ENCODE measurements around the gene TRIP11. TPM values are rescaled to one million over a fixed set of nuclear protein-coding genes. Genes with fewer than 3 reads are reported as not detected.
A peak's percentile ranks its signal among the peaks of the same experiment; 100 is the strongest.

The TRIP11 gene
- total and polyA plus RNA-seq, 10 donors: 3.0 to 75.7 (median 44.5) TPM

DNA sequence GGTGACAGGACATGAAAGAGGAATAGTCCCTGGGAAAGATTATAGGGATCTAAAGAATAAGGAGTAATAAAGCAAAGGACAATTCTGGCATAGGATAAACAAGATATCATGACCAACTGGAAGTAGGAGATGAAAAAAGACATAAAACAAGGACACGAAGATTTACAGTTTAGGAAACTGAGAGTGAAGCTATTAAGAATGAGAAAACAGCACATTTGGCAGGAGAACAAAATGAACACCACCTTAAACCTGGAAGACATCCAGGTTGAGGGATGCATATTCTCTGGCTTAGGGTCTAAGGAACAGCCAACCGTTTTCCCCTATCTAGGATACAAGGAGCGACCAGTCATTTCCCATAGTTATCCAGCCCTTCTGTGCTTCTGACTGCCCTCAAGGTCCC lies 1.9 kb downstream of the TRIP11 start:
- peaks cover 26 to 77% (median 45%) of the 10 kb centered on the region in 6 donors for H3K4me1 ChIP-seq
- H3K27ac ChIP-seq: peak overlapping the region in 3 of 8 donors; percentile 10 to 98 (median 96)
- no peak for DNase-seq
- 55 to 67% (median 57%) methylated on average over 3 of the region's 3 CpGs for WGBS, 5 donors
- no peaks in the 10 kb centered on the region for H3K9me3 ChIP-seq
- TF ChIP-seq POLR2A (IDR thresholded peaks at IDR 0.05) (no peak), POLR2AphosphoS5 (IDR thresholded peaks at IDR 0.05) (no peak), CTCF (IDR thresholded peaks at IDR 0.05 in 8 of 11, conservative IDR thresholded peaks at IDR 0.05 in 3 of 11) (no peak)
- intact Hi-C loops (cut with DNase I; ENCODE audit: low total_unique reads): loop anchor here (5.0 kb wide), 1 partner anchor 69 kb away; the partner anchor contains the start of gene ATXN3
- peaks cover 0 to 20% (median 0%) of the 10 kb centered on the region in 6 donors for H3K36me3 ChIP-seq
- H3K27me3 ChIP-seq (replicated peaks in 1 of 7): no peaks in the 10 kb centered on the region
- H3K4me3 ChIP-seq: peak overlapping the region in 6 of 8 donors; percentile 68 to 95 (median 80)

- 47 to 100% (median 88%) methylated on average over 1 of the region's 1 CpG for WGBS, 5 donors
Measured at GRCh38 chr14:92035890-92036289, 4.0 kb downstream of the TRIP11 start.

GRCh38 chr14:92033906-92034687 lies 5.8 kb downstream of the TRIP11 start:
- Histone ChIP-seq H3K27me3 (replicated peaks in 1 of 7) (no peaks in the 10 kb centered on the region), H3K36me3 (peaks cover 2 to 59% (median 28%) of the 10 kb centered on the region in 6 donors), H3K4me3 (no peak overlapping the region), H3K27ac (no peak overlapping the region), H3K9me3 (no peaks in the 10 kb centered on the region), H3K4me1 (peaks cover 21 to 62% (median 35%) of the 10 kb centered on the region in 6 donors)
- no peak for TF ChIP-seq POLR2A (IDR thresholded peaks at IDR 0.05)
- no peak for TF ChIP-seq CTCF (IDR thresholded peaks at IDR 0.05 in 8 of 11, conservative IDR thresholded peaks at IDR 0.05 in 3 of 11)
- TF ChIP-seq POLR2AphosphoS5 (IDR thresholded peaks at IDR 0.05): no peak
- DNase-seq: no peak
- 87 to 94% (median 92%) methylated on average over 11 of the region's 11 CpGs for WGBS, 5 donors
- intact Hi-C loops (cut with DNase I; ENCODE audit: low total_unique reads): no loop called here

More at GRCh38 chr14:92035890-92036289, 4.0 kb downstream of the TRIP11 start:
- Histone ChIP-seq H3K4me1 (peaks cover 23 to 70% (median 40%) of the 10 kb centered on the region in 6 donors), H3K36me3 (peaks cover 2 to 41% (median 17%) of the 10 kb centered on the region in 6 donors), H3K27ac (no peak overlapping the region), H3K4me3 (no peak overlapping the region), H3K27me3 (replicated peaks in 1 of 7) (no peaks in the 10 kb centered on the region), H3K9me3 (no peaks in the 10 kb centered on the region)
- intact Hi-C loops (cut with DNase I; ENCODE audit: low total_unique reads): loop anchor here (5.0 kb wide), 1 partner anchor 71 kb away; the partner anchor contains the start of gene ATXN3
- TF ChIP-seq POLR2A (IDR thresholded peaks at IDR 0.05): no peak
- TF ChIP-seq CTCF (IDR thresholded peaks at IDR 0.05 in 8 of 11, conservative IDR thresholded peaks at IDR 0.05 in 3 of 11): no peak
- TF ChIP-seq POLR2AphosphoS5 (IDR thresholded peaks at IDR 0.05): no peak
- no peak for DNase-seq

GRCh38 chr14:92033433-92033832 lies 6.4 kb downstream of the TRIP11 start:
- no peak overlapping the region for H3K27ac ChIP-seq
- peaks cover 17 to 55% (median 28%) of the 10 kb centered on the region in 6 donors for H3K4me1 ChIP-seq
- TF ChIP-seq POLR2AphosphoS5 (IDR thresholded peaks at IDR 0.05): no peak
- TF ChIP-seq CTCF (IDR thresholded peaks at IDR 0.05 in 8 of 11, conservative IDR thresholded peaks at IDR 0.05 in 3 of 11): no peak
- no peak for TF ChIP-seq POLR2A (IDR thresholded peaks at IDR 0.05)
- no peak overlapping the region for H3K4me3 ChIP-seq
- H3K27me3 ChIP-seq (replicated peaks in 1 of 7): no peaks in the 10 kb centered on the region
- no peak for DNase-seq
- WGBS, 5 donors: 94 to 98% (median 97%) methylated on average over 1 of the region's 1 CpG
- H3K9me3 ChIP-seq: no peaks in the 10 kb centered on the region
- peaks cover 2 to 63% (median 29%) of the 10 kb centered on the region in 6 donors for H3K36me3 ChIP-seq
- intact Hi-C loops (cut with DNase I; ENCODE audit: low total_unique reads): no loop called here

All from spleen (tissue), 11 donors.